Renal cortex interstitium (tissue), 15 donors: Measurements from ENCODE around the gene EEF1E1. TPM values are rescaled to one million over a fixed set of nuclear protein-coding genes. Genes with fewer than 3 reads are reported as not detected.
A peak's percentile ranks its signal among the peaks of the same experiment; 100 is the strongest.

Source experiments
- DNase-seq, 11 donors: peaks; one replicate each; pipeline ENCODE4 v3.0.0-alpha.2; 2013; ENCODE audit warnings: low read depth in 9 of 11, low spot score in 4 of 11; ENCODE audit errors: extremely low read depth in 1 of 11
- long read RNA-seq, 16 experiments: transcript quantifications; one replicate each; lab custom pipeline, GENCODE V29; 2026
- polyA plus RNA-seq, 3 donors: library from polyadenylated mRNA; unstranded; fragments of 120-200 nt; gene quantifications; one replicate each; pipeline ENCODE4 v1.2.1, GENCODE V29; 2013; ENCODE audit not compliant: insufficient read length in 3 of 3

EEF1E1 gene
- polyA plus RNA-seq = 10 to 100 TPM; 46.9 to 61.3 (median 52.0) TPM
- long read RNA-seq, donor 1, transcript EEF1E1-201 (4 exons, 1,077 nt) = major isoform, 22 of 37 reads
- long read RNA-seq, donor 1, partial matches to known transcripts = 11 of 37 reads
- long read RNA-seq, donor 1, other reads (novel, unspliced or antisense) = 0 of 37 reads
- long read RNA-seq, donor 2, transcript EEF1E1-201 (4 exons, 1,077 nt) = major isoform, 29 of 42 reads
- long read RNA-seq, donor 2, partial matches to known transcripts = 11 of 42 reads
- long read RNA-seq, donor 2, other reads (novel, unspliced or antisense) = 0 of 42 reads
- long read RNA-seq, donor 3, transcript EEF1E1-205 (3 exons, 654 nt) = minor isoform, 8 of 88 reads
- long read RNA-seq, donor 3, transcript EEF1E1-201 (4 exons, 1,077 nt) = major isoform, 49 of 88 reads
- long read RNA-seq, donor 3, partial matches to known transcripts = 31 of 88 reads
- long read RNA-seq, donor 3, other reads (novel, unspliced or antisense) = 0 of 88 reads
- long read RNA-seq, donor 4, transcript EEF1E1-201 (4 exons, 1,077 nt) = major isoform, 27 of 57 reads
- long read RNA-seq, donor 4, partial matches to known transcripts = 24 of 57 reads
- long read RNA-seq, donor 4, other reads (novel, unspliced or antisense) = 0 of 57 reads
- long read RNA-seq, donor 5 = 0 reads
- long read RNA-seq, donor 6, transcript EEF1E1-201 (4 exons, 1,077 nt) = major isoform, 24 of 45 reads
- long read RNA-seq, donor 6, transcript EEF1E1-205 (3 exons, 654 nt) = minor isoform, 5 of 45 reads
- long read RNA-seq, donor 6, partial matches to known transcripts = 15 of 45 reads
- long read RNA-seq, donor 6, other reads (novel, unspliced or antisense) = 0 of 45 reads
- long read RNA-seq, donor 7, transcript EEF1E1-201 (4 exons, 1,077 nt) = major isoform, 41 of 77 reads
- long read RNA-seq, donor 7, transcript EEF1E1-205 (3 exons, 654 nt) = minor isoform, 7 of 77 reads
- long read RNA-seq, donor 7, partial matches to known transcripts = 28 of 77 reads
- long read RNA-seq, donor 7, other reads (novel, unspliced or antisense) = 0 of 77 reads
- long read RNA-seq, donor 8 = 0 reads
- long read RNA-seq, donor 9, transcript EEF1E1-201 (4 exons, 1,077 nt) = major isoform, 35 of 72 reads
- long read RNA-seq, donor 9, partial matches to known transcripts = 33 of 72 reads
- long read RNA-seq, donor 9, other reads (novel, unspliced or antisense) = 0 of 72 reads
- long read RNA-seq, donor 10, transcript EEF1E1-205 (3 exons, 654 nt) = minor isoform, 7 of 85 reads
- long read RNA-seq, donor 10, transcript EEF1E1-201 (4 exons, 1,077 nt) = major isoform, 46 of 85 reads
- long read RNA-seq, donor 10, partial matches to known transcripts = 32 of 85 reads
- long read RNA-seq, donor 10, other reads (novel, unspliced or antisense) = 0 of 85 reads
- long read RNA-seq, donor 11, transcript EEF1E1-201 (4 exons, 1,077 nt) = major isoform, 33 of 61 reads
- long read RNA-seq, donor 11, partial matches to known transcripts = 24 of 61 reads
- long read RNA-seq, donor 11, other reads (novel, unspliced or antisense) = 0 of 61 reads
- long read RNA-seq, donor 12, transcript EEF1E1-201 (4 exons, 1,077 nt) = major isoform, 18 of 40 reads
- long read RNA-seq, donor 12, partial matches to known transcripts = 20 of 40 reads
- long read RNA-seq, donor 12, other reads (novel, unspliced or antisense) = 0 of 40 reads
- long read RNA-seq, donor 13 = 0 reads
- long read RNA-seq, donor 14, transcript EEF1E1-205 (3 exons, 654 nt) = minor isoform, 8 of 70 reads
- long read RNA-seq, donor 14, transcript EEF1E1-201 (4 exons, 1,077 nt) = major isoform, 36 of 70 reads
- long read RNA-seq, donor 14, partial matches to known transcripts = 25 of 70 reads
- long read RNA-seq, donor 14, other reads (novel, unspliced or antisense) = 0 of 70 reads
- long read RNA-seq, donor 15, transcript EEF1E1-201 (4 exons, 1,077 nt) = major isoform, 17 of 29 reads
- long read RNA-seq, donor 15, partial matches to known transcripts = 9 of 29 reads
- long read RNA-seq, donor 15, other reads (novel, unspliced or antisense) = 0 of 29 reads
- long read RNA-seq, donor 16, transcript EEF1E1-201 (4 exons, 1,077 nt) = major isoform, 75 of 174 reads
- long read RNA-seq, donor 16, transcript EEF1E1-205 (3 exons, 654 nt) = minor isoform, 15 of 174 reads
- long read RNA-seq, donor 16, partial matches to known transcripts = 82 of 174 reads
- long read RNA-seq, donor 16, other reads (novel, unspliced or antisense) = 0 of 174 reads

- peak; percentile 85 to 93 (median 91) for DNase-seq
Measured at GRCh38 chr6:8102122-8102958, at the start of gene EEF1E1. Gene EEF1E1, minus strand, starts transcription at chr6:8102548. Its CDS starts 27 bp downstream, at chr6:8102521.

GRCh38 chr6:8149350-8149749 lies 47.0 kb upstream of the EEF1E1 start:
- no peak for DNase-seq

GRCh38 chr6:8143945-8144344 lies 41.6 kb upstream of the EEF1E1 start:
- no peak for DNase-seq

- DNase-seq = no peak
Measured at GRCh38 chr6:8139451-8139850, 37.1 kb upstream of the EEF1E1 start.

- DNase-seq = no peak
Measured at GRCh38 chr6:8137529-8137939, 35.2 kb upstream of the EEF1E1 start.

- DNase-seq = no peak
Measured at GRCh38 chr6:8135276-8135675, 32.9 kb upstream of the EEF1E1 start.

GRCh38 chr6:8132130-8132529 lies 29.8 kb upstream of the EEF1E1 start:
- no peak for DNase-seq

- peak; percentile 53 to 75 (median 58) for DNase-seq
Measured at GRCh38 chr6:8131265-8131897, 29.0 kb upstream of the EEF1E1 start.

- no peak for DNase-seq
Measured at GRCh38 chr6:8130399-8130798, 28.1 kb upstream of the EEF1E1 start.

- no peak for DNase-seq
Measured at GRCh38 chr6:8123236-8123635, 20.9 kb upstream of the EEF1E1 start.

- DNase-seq = no peak
Measured at GRCh38 chr6:8114956-8115355, 12.6 kb upstream of the EEF1E1 start.

- no peak for DNase-seq
Measured at GRCh38 chr6:8113131-8113654, 10.8 kb upstream of the EEF1E1 start.

GRCh38 chr6:8110725-8111124 lies 8.4 kb upstream of the EEF1E1 start:
- no peak for DNase-seq

- DNase-seq = no peak
Measured at GRCh38 chr6:8110117-8110721, 7.9 kb upstream of the EEF1E1 start.

- no peak for DNase-seq
Measured at GRCh38 chr6:8108759-8109539, 6.6 kb upstream of the EEF1E1 start.
